SJSA1 (cell line): ENCODE data around the gene GDPD5. TPM values are rescaled to one million over a fixed set of nuclear protein-coding genes. Genes with fewer than 3 reads are reported as not detected.

Experiments used
- DNase-seq, 2 experiments: peaks; one replicate each; pipeline ENCODE4 v3.0.0-alpha.2; 2015 to 2020; ENCODE audit warnings: low spot score in 2 of 2, low read depth in 1 of 2
- H3K27ac ChIP-seq: fragments of 250-450 bp; sonication (Bioruptor Pico); 2 replicates; pipeline ENCODE4 v1.5.1; 2020; ENCODE audit warnings: mild to moderate bottlenecking, moderate library complexity
- H3K27me3 ChIP-seq: fragments of 250-450 bp; sonication (Bioruptor Pico); replicated peaks from 2 replicates; pipeline ENCODE4 v1.5.1; 2020; ENCODE audit warnings: mild to moderate bottlenecking, moderate library complexity
- H3K36me3 ChIP-seq: fragments of 250-450 bp; sonication (Bioruptor Pico); 2 replicates; pipeline ENCODE4 v1.5.1; 2020; ENCODE audit warnings: mild to moderate bottlenecking
- H3K4me1 ChIP-seq: fragments of 250-450 bp; sonication (Bioruptor Pico); replicated peaks from 2 replicates; pipeline ENCODE4 v1.6.1; 2021; ENCODE audit warnings: mild to moderate bottlenecking
- H3K4me3 ChIP-seq: fragments of 250-450 bp; sonication (Bioruptor Pico); 2 replicates; pipeline ENCODE4 v1.5.1; 2020; ENCODE audit warnings: mild to moderate bottlenecking
- H3K9me3 ChIP-seq: fragments of 250-450 bp; sonication (Bioruptor Pico); replicated peaks from 2 replicates; pipeline ENCODE4 v1.5.1; 2020; ENCODE audit warnings: mild to moderate bottlenecking
- total RNA-seq: library from RNA; depleted of rRNA; stranded (reverse); fragments of >200 nt; shearing (Covaris generic); gene quantifications from 2 replicates; pipeline ENCODE4 v1.2.3, GENCODE V29; 2014

Gene GDPD5
- total RNA-seq, 1 experiment from 2014 or later: 2.5 TPM

GRCh38 chr11:75563501-75563977 is 37.8 kb upstream of the GDPD5 start:
- Histone ChIP-seq H3K36me3 (peaks cover 62% of the 10 kb centered on the region), H3K4me3 (peak overlapping the region; percentile 78), H3K27me3 (no peaks in the 10 kb centered on the region), H3K4me1 (peaks cover 44% of the 10 kb centered on the region), H3K9me3 (no peaks in the 10 kb centered on the region), H3K27ac (peak overlapping the region; percentile 94)
- DNase-seq: no peak

DNA sequence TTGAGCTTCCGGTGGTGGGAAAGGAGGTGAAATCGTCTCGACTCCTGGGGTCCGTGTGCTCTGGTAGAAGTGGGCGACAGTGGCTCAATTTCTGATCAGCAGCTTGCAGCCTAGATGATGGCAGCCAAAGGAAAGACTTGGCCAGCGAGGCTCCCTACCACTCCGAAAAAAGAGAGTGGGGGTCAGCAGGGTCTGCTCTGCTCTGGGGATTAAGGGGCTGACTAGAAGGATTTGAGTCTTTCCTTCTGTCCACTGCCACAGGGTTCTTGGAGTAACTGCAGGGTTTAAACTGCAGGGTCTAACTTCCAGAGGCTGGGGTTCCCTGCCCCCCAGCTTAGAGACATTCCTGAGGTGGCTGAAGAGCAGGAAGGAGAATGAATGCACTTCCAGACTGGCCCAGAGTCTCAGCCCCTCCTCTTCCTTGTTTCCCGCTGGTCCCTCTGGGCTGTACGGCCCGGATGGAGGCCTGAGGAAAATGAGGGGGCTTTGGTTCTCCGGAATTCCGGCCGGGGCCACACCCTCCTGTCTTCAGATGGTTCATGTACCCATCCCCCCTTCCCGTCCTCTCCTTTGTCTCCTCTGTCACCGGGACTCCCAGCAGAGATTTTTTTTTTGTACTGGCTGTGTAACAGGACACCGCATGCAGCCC is 37.2 kb upstream of the GDPD5 start:
- DNase-seq: peak; percentile 50 to 73
- no peaks in the 10 kb centered on the region for H3K9me3 ChIP-seq
- peak overlapping the region; percentile 78 for H3K4me3 ChIP-seq
- H3K27me3 ChIP-seq: no peaks in the 10 kb centered on the region
- H3K27ac ChIP-seq: peak overlapping the region; percentile 94
- H3K4me1 ChIP-seq: peaks cover 50% of the 10 kb centered on the region
- H3K36me3 ChIP-seq: peaks cover 56% of the 10 kb centered on the region

- H3K4me1 ChIP-seq: peaks cover 56% of the 10 kb centered on the region
Observed at GRCh38 chr11:75562048-75562835, 36.5 kb upstream of the GDPD5 start, which contains the start of gene SERPINH1. Gene SERPINH1 (plus strand): TSS chr11:75562253. CDS start chr11:75566350, 4,097 bp downstream.

DNA sequence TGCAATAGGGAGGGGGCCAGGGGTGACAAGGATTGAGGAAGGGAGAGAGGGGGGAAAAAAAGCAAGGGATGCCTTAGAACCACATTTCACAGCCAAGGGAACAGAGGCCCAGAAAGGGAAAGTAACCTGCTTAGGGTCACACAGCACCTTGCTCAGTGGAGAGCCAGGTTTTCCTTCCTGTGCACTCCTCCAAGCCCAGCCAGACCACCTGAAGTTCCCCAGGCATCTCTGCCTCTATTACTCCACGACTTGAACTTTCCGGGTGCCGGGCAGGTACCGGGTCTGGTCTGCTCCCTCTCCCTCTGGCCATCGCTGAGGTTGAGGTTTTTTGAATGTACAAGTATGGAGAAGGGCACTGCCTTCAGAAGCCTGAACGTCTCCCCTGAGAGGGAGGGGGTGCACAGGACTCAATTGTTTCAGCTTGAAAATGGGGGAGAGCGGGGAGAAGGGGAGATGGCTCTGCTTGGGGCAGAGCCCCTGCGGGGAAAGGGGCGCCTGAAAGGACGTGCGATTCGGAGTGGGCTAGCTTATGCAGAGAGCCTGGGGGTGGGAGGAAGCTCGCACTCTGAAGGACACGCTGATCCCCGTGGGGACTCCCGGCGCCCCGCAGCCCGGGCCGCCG is 35.8 kb upstream of the GDPD5 start:
- no peaks in the 10 kb centered on the region for H3K27me3 ChIP-seq
- DNase-seq: no peak
- peaks cover 53% of the 10 kb centered on the region for H3K4me1 ChIP-seq
- peaks cover 42% of the 10 kb centered on the region for H3K36me3 ChIP-seq
- H3K4me3 ChIP-seq: peak overlapping the region; percentile 78
- H3K9me3 ChIP-seq: no peaks in the 10 kb centered on the region
- H3K27ac ChIP-seq: peak overlapping the region; percentile 94

More at GRCh38 chr11:75562048-75562835, 36.5 kb upstream of the GDPD5 start, which contains the start of gene SERPINH1:
- peak within 1 kb of the TSS; percentile 78 for H3K4me3 ChIP-seq
- H3K36me3 ChIP-seq: peaks cover 49% of the 10 kb centered on the region
- H3K27me3 ChIP-seq: no peaks in the 10 kb centered on the region
- DNase-seq: peak; percentile 63 to 81
- H3K9me3 ChIP-seq: no peaks in the 10 kb centered on the region
- peak within 1 kb of the TSS; percentile 94 for H3K27ac ChIP-seq

DNA sequence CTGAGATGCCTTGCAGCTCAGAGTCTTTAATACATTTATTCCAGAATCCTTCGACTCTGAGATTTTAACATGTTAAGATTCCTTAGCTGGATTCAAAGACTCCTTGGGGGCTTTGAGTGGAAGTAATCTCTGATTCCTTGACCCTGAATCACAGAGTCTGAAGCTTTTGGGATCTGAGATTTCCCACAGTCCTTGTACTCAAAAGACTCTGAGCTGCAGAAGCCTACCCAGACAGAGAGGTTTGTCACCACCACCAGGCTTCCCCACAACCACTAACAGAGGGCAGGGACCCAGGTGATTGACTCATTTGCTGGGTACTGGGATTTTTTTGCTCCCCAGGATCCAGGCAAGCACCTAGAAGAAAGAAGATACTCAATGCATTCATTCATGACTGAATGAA is 34.9 kb upstream of the GDPD5 start:
- H3K4me1 ChIP-seq: peaks cover 46% of the 10 kb centered on the region
- DNase-seq: no peak
- no peaks in the 10 kb centered on the region for H3K9me3 ChIP-seq
- H3K36me3 ChIP-seq: peaks cover 33% of the 10 kb centered on the region
- no peaks in the 10 kb centered on the region for H3K27me3 ChIP-seq
- no peak overlapping the region for H3K27ac ChIP-seq
- H3K4me3 ChIP-seq: no peak overlapping the region

DNA sequence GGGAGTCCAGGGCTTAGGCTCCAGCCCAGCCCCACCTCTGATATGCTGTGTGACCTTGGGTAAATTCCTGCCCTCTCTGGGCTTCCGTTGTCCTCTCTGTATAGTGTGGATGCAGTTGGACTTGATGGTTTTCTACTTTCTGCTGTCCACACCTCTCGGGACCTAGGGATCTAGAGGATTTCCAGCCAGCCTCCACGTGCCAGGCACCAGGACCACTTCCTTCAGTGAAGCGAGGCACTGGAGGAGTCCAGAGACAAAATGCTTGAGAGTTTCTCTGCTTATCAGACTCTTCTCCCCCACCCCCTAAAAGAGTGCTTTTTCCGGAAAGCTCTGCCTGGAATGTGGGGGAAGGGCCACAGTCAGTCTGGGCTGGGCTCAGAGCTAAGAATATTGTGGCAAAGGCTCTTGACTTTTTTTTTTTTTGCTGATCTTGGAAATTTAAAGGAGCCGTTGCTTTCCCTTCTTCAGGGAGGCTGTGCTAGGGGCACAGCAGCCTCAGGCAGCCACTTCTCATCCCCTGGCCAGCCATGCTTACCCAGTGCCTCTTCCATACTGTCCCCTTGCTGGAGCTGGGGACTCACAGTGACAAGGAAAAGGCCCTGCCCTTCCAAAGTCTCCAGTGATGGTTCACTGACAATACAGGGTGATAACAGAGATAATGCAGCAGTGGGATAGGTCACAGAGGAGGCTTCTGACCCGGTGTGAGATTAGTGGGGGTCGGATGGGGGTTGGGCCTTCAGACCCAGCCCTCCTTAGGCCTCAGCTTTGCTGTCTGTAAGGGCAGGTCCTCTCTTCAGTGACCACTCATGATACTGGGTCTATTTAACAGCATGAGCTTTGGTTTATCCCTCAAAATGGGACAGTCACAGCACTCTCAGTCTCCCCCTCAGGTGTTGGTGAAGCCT is 33.5 kb upstream of the GDPD5 start:
- Histone ChIP-seq H3K4me3 (no peak overlapping the region), H3K27ac (peak overlapping the region; percentile 59), H3K4me1 (peaks cover 39% of the 10 kb centered on the region), H3K9me3 (no peaks in the 10 kb centered on the region), H3K36me3 (peaks cover 21% of the 10 kb centered on the region), H3K27me3 (no peaks in the 10 kb centered on the region)
- peak in 1 of 2 experiments; percentile 60 for DNase-seq

GRCh38 chr11:75557666-75558494 is 32.1 kb upstream of the GDPD5 start:
- DNase-seq: peak; percentile 45 to 61
- Histone ChIP-seq H3K27ac (peak overlapping the region; percentile 59), H3K27me3 (no peaks in the 10 kb centered on the region), H3K36me3 (peaks cover 8% of the 10 kb centered on the region), H3K4me1 (peaks cover 45% of the 10 kb centered on the region), H3K4me3 (no peak overlapping the region), H3K9me3 (no peaks in the 10 kb centered on the region)

DNA sequence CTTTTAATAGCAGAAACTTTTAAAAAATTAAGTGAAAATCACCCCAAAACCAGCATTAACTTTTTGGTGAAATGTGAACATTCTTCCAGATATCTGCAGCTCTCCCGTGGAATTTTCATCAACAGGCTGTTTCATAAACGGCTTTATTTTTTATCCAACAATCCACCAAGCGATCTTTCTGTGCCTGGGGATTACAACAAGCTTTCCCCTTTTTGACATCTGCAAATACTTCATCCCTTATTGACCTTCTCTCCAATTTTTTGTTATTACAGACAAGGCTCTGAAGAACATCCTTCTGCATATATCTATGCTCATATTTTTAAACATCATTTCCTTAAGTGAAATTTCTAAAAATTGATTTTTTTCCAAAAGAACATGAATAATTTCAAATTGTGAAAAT is 30.5 kb upstream of the GDPD5 start:
- Histone ChIP-seq H3K4me1 (peaks cover 39% of the 10 kb centered on the region), H3K27ac (no peak overlapping the region), H3K9me3 (no peaks in the 10 kb centered on the region), H3K4me3 (no peak overlapping the region), H3K36me3 (no peaks in the 10 kb centered on the region), H3K27me3 (no peaks in the 10 kb centered on the region)
- DNase-seq: no peak

- H3K27ac ChIP-seq: no peak overlapping the region
- peaks cover 39% of the 10 kb centered on the region for H3K4me1 ChIP-seq
- DNase-seq: no peak
- no peaks in the 10 kb centered on the region for H3K27me3 ChIP-seq
- H3K36me3 ChIP-seq: no peaks in the 10 kb centered on the region
- no peak overlapping the region for H3K4me3 ChIP-seq
- no peaks in the 10 kb centered on the region for H3K9me3 ChIP-seq
Observed at GRCh38 chr11:75555079-75555811, 29.5 kb upstream of the GDPD5 start.

DNA sequence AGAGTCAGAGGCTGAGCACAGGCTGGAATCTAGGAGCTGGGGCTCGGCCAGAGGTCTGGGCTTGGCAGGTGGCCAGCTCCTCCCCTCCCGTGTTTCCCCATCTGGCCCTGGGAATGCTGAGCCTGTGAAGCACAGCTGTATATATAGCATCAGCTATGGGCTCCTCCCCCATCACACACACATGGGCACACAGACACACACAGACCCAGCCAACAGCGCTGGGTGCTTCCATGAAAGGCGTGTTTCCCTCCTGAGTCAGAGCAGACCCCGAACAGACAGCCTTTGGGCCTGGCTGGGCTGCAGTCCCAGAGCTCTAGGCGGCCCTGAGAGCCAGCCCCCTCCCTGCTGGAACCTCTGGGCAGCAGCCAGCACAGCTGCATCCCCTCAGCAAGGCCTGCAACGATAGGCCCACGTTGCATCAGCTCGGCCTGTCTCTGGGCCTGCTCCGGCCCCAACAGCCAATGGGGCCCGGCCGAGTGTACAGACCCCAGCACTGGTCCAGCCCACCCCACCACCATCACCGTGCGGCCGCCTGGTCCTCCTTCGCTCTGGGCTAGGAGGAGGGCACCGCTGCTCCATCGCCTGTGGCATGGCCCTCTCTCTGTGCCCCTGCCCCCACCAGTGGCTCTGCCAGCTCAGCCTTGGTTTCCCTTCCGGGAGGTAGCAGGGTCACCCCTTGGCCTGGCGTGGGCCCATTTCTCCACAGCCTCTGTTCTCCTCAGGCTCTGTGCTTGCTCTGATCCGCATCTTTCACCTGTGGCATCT is 28.7 kb upstream of the GDPD5 start:
- H3K27me3 ChIP-seq: no peaks in the 10 kb centered on the region
- H3K9me3 ChIP-seq: no peaks in the 10 kb centered on the region
- peak; percentile 78 to 81 for DNase-seq
- no peak overlapping the region for H3K4me3 ChIP-seq
- no peaks in the 10 kb centered on the region for H3K36me3 ChIP-seq
- no peak overlapping the region for H3K27ac ChIP-seq
- peaks cover 35% of the 10 kb centered on the region for H3K4me1 ChIP-seq

DNA sequence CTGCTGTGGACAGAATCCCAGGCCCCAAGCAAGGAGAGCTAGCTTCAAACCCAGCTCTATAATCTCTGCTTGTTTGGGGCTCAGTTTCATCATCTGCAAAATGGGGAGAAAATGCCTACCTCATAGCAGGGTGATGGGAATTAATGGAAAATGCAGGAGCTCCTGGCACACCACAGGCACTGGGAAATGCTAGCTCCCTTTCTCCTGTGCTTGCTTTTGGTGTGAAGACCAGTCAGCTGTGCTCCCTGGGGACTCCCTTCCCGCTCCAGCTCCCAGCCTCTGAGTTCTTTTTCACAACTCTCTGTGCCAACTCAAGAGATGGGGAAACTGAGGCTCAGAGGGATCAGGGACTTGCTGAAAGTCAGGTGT is 28.1 kb upstream of the GDPD5 start:
- Histone ChIP-seq H3K4me1 (peaks cover 29% of the 10 kb centered on the region), H3K27ac (no peak overlapping the region), H3K9me3 (no peaks in the 10 kb centered on the region), H3K27me3 (no peaks in the 10 kb centered on the region), H3K4me3 (no peak overlapping the region), H3K36me3 (no peaks in the 10 kb centered on the region)
- no peak for DNase-seq
